ENCODE measurements around the gene RTP5. TPM values are rescaled to one million over a fixed set of nuclear protein-coding genes. Genes with fewer than 3 reads are reported as not detected.

Gene RTP5
- total and polyA plus RNA-seq, 3 donors from 2014 or later, result 0.13 to 0.93 (median 0.47) TPM

DNA sequence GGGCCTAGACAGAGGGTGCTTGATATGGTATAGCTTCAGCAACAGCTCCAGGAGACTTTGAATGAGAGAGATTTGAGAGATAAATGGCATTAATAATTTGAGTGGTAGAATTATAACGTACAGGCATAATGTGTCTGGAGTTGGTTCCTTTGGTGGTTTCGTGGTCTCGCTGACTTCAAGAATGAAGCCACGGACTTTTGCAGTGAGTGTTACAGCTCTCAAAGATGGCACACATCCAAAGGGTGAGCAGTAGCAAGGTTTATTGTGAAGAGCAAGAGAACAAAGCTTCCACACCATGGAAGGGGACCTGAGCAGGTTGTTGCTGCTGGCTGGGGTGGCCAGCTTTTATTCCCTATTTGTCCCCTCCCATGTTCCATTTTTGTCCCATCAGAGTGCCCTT lies 33.9 kb upstream of the RTP5 start:
- TF ChIP-seq POLR2A (IDR thresholded peaks at IDR 0.05) (no peak), CTCF (IDR thresholded peaks at IDR 0.05) (no peak)
- DNase-seq, result no peak
- 65 to 83% methylated on average over 4 of the region's 4 CpGs for WGBS, 2 donors
- intact Hi-C loops (cut with DNase I; ENCODE audit: low total_unique reads), result no loop called here
- no peak overlapping the region for H3K27ac ChIP-seq
- H3K4me3 ChIP-seq, result no peak overlapping the region
- no peaks in the 10 kb centered on the region for H3K36me3 ChIP-seq (ENCODE audit: low read depth, missing control alignments)
- no peaks in the 10 kb centered on the region for H3K9me3 ChIP-seq
- H3K27me3 ChIP-seq, result no peaks in the 10 kb centered on the region
- H3K4me1 ChIP-seq, result peaks cover 4% of the 10 kb centered on the region

DNA sequence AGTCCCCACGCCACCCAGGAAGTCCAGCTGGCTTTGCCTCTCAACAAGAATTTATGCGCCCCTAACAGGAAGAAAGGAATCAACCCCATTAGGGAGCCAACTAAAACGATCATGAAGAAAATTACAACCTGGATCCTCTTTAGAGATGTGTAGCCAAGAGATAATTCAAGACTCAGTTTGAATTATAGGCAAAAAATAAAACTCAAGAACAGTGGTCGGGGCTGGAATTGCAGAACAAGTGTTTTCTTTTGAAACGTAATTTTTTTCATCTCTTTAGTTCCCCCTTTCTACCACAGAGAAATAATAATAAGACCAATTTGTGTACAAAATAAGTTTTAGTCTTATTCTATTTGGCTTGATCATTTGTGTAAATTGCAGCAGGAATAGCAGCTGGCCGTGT lies 33.2 kb upstream of the RTP5 start:
- TF ChIP-seq POLR2A (IDR thresholded peaks at IDR 0.05), result no peak
- peak in 1 of 3 experiments; percentile 25 for TF ChIP-seq CTCF (IDR thresholded peaks at IDR 0.05)
- Histone ChIP-seq H3K27ac (no peak overlapping the region), H3K27me3 (no peaks in the 10 kb centered on the region), H3K4me3 (no peak overlapping the region), H3K4me1 (peaks cover 4% of the 10 kb centered on the region), H3K36me3 (ENCODE audit: low read depth, missing control alignments) (no peaks in the 10 kb centered on the region), H3K9me3 (no peaks in the 10 kb centered on the region)
- DNase-seq, result no peak
- intact Hi-C loops (cut with DNase I; ENCODE audit: low total_unique reads), result no loop called here
- 41 to 53% methylated on average over 6 of the region's 6 CpGs for WGBS, 2 donors

DNA sequence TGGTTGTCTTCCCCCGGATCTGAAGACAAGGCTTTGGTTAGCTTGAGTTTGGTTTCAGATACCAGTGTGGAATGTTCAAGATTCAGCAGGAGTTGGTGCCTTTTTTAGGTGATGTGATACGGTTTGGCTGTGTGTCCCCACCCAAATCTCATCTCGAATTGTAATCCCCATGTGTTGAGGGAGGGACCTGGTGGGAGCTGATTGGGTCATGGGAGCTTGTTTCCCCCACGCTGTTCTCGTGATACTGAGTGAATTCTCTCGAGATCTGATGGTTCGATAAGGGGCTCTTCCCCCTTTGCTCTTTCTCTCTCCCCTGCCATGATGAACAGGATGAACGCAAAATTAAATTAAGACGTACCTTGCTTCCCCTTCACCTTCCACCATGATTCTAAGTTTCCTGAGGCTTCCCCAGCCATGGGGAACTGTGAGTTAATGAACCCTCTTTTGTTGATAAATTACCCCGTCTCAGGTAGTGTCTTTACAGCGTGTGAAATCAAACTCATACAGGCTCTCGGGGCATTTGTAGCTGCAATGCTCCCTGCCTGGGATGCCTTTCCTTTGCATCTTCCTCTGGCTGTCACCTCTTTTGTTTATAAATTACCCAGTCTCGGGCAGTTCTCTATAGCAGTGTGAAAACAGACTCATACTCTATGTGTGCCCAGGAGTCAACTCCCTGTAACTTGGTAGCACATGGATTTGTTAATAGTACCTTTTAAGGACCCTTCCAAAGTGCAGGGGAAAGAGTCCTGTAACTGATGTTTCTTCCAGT lies 32.1 kb upstream of the RTP5 start:
- WGBS, 2 donors, result 73 to 77% methylated on average over 13 of the region's 13 CpGs
- Histone ChIP-seq H3K36me3 (ENCODE audit: low read depth, missing control alignments) (no peaks in the 10 kb centered on the region), H3K4me1 (peaks cover 6% of the 10 kb centered on the region), H3K9me3 (no peaks in the 10 kb centered on the region), H3K27ac (no peak overlapping the region), H3K27me3 (no peaks in the 10 kb centered on the region), H3K4me3 (no peak overlapping the region)
- intact Hi-C loops (cut with DNase I; ENCODE audit: low total_unique reads), result no loop called here
- DNase-seq, result peak; percentile 4
- TF ChIP-seq CTCF (IDR thresholded peaks at IDR 0.05) (no peak), POLR2A (IDR thresholded peaks at IDR 0.05) (no peak)

DNA sequence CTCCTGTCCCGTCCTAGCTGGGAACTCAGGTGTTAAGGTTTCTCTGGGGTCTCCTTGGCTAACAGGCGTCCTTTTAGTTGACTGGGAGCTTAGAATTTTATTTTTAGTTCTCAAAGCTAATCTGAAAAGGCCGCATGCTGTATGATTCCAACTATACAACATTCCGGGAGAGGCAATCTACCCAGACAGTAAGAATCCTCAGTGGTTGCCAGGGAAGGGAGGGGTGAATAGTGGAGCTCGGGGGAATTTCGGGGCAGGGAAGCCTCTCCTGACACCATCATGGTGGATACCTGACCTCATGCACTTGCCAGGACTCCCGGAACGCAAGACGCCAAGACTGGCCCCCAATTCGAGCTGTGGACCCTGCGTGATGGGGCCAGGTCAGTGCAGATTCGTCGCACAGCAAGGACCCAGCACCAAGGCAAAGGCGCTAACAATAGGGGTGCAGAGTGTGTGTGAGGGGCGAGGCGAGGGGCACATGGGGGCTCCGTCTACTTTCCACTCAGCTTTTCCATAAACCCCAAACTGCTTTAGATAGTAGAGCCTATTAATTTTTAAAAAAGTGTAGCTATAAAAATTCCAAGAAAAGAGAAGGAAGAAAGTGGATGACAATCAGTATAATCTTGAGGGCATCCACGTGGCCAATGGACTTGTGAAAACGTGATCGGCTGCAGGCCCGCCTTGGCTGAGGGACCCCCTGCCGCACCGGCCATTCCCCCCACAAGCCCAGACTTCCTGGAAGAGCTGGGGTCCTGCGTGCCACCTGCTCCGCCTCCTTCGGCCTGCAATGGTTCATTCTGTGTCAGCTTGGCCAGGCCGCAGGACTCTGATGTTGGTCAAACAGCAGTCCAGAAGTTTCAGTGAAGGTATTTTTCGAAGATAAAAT lies 28.1 kb upstream of the RTP5 start:
- peaks cover 12% of the 10 kb centered on the region for H3K4me1 ChIP-seq
- 84 to 85% methylated on average over 28 of the region's 28 CpGs for WGBS, 2 donors
- H3K27me3 ChIP-seq, result no peaks in the 10 kb centered on the region
- no peak overlapping the region for H3K4me3 ChIP-seq
- intact Hi-C loops (cut with DNase I; ENCODE audit: low total_unique reads), result no loop called here
- TF ChIP-seq CTCF (IDR thresholded peaks at IDR 0.05), result no peak
- no peak for TF ChIP-seq POLR2A (IDR thresholded peaks at IDR 0.05)
- no peaks in the 10 kb centered on the region for H3K36me3 ChIP-seq (ENCODE audit: low read depth, missing control alignments)
- peak; percentile 10 for DNase-seq
- H3K9me3 ChIP-seq, result no peaks in the 10 kb centered on the region
- H3K27ac ChIP-seq, result no peak overlapping the region
